GM19372 (cell line): ENCODE measurements around the gene NFKBIE.

Experiments used
- ATAC-seq: cut with Tn5 transposase; IDR thresholded peaks from one replicate; pipeline ENCODE4 v1.9.1; 2021; ENCODE audit warnings: mild to moderate bottlenecking, low read depth, moderate library complexity; ENCODE audit not compliant: unreplicated experiment

NFKBIE gene

GRCh38 chr6:44275271-44275748, 10.0 kb upstream of the NFKBIE start:
- ATAC-seq, result no peak

- ATAC-seq, result no peak
These were observed 8.3 kb upstream of the NFKBIE start for GRCh38 chr6:44273617-44274016.

- no peak for ATAC-seq
These were observed 7.7 kb upstream of the NFKBIE start for GRCh38 chr6:44272999-44273566.

- no peak for ATAC-seq
These were observed 7.2 kb upstream of the NFKBIE start for GRCh38 chr6:44272529-44272928.

- no peak for ATAC-seq
These were observed 6.6 kb upstream of the NFKBIE start for GRCh38 chr6:44271914-44272313.

- ATAC-seq, result no peak
These were observed 6.0 kb upstream of the NFKBIE start for GRCh38 chr6:44271406-44271723.

- no peak for ATAC-seq
These were observed 5.4 kb upstream of the NFKBIE start for GRCh38 chr6:44270526-44271405.

GRCh38 chr6:44269921-44270525, 4.7 kb upstream of the NFKBIE start, which contains the start of gene TMEM151B:
TMEM151B (plus strand) TSS chr6:44270450; CDS start chr6:44270743, 293 bp downstream.
- ATAC-seq, result no peak

- ATAC-seq, result no peak
These were observed 4.0 kb upstream of the NFKBIE start for GRCh38 chr6:44269178-44269920.

- ATAC-seq, result no peak
These were observed 2.8 kb upstream of the NFKBIE start for GRCh38 chr6:44268095-44268628.

GRCh38 chr6:44267252-44267651, 1.9 kb upstream of the NFKBIE start:
- ATAC-seq, result no peak

- no peak for ATAC-seq
These were observed 996 bp upstream of the NFKBIE start for GRCh38 chr6:44266347-44266746.

- ATAC-seq, result no peak
These were observed 427 bp upstream of the NFKBIE start for GRCh38 chr6:44265722-44266233.

- ATAC-seq, result no peak
These were observed 971 bp downstream of the NFKBIE start for GRCh38 chr6:44264154-44265006.

GRCh38 chr6:44263354-44264100, 1.8 kb downstream of the NFKBIE start:
- ATAC-seq, result no peak

- no peak for ATAC-seq
These were observed 2.6 kb downstream of the NFKBIE start for GRCh38 chr6:44262467-44263353.

GRCh38 chr6:44261581-44261980, 3.8 kb downstream of the NFKBIE start:
- no peak for ATAC-seq
